Neural progenitor cell (in vitro differentiated cells): ENCODE results near the gene SNX25.

Experiments used
- EZH2 ChIP-seq: fragments of 200-600 bp; sonication (generic); IDR thresholded peaks from 2 replicates; pipeline ENCODE4 v1.6.1; 2017; ENCODE audit warnings: antibody characterized with exemption, mild to moderate bottlenecking, moderate library complexity
- TF ChIP-seq, protein P1 (sequence below): fragments of 200-600 bp; sonication (generic); IDR thresholded peaks from 2 replicates; pipeline ENCODE4 v1.5.1; 2017; ENCODE audit warnings: antibody characterized with exemption, mild to moderate bottlenecking

DNA sequence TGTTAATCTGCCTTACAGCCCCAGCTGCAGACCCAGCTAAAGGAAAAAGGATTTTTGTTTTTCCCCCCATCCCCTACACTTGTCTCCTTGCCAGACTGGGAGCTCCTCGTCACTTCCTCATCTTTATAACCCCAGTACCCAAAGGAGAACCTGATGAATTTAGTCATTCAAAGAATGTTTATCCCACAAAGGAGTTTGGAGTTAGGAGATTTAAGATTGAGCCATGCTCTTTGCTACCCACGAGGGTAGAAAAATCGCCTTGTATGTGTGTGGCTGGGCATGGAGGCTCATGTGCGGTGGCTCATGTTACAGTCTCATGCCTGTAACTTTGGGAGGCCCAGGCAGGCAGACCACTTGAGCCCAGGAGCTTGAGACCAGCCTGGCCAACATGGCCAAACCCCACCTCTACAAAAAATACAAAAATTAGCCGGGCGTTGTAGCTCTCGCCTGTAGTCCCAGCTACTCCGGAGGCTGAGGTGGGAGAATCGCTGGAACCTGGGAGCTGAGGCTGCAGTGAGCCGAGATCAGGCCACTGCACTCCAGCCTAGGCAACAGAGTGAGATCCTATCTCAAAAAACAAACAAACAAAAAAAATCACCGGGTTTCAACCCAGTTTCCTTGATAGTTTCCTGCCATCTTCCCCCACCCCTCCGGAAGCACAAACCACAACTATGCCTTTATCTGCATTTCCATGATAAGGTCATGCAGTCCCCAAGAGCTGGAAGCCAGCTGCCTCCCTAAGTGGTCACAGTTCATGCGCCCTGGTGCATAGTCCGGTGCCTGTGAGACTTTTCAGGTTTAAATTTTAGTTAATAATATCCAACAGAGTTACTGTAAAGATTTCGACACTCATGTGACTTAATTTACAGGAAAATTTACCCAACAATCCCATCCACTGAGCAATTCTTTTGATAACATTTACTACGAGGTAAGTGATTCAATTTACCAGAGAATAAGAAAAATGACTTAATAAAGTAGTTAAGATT, 7.1 kb upstream of the SNX25 start:
- no peak for TF ChIP-seq EZH2
- TF ChIP-seq, protein P1, sequence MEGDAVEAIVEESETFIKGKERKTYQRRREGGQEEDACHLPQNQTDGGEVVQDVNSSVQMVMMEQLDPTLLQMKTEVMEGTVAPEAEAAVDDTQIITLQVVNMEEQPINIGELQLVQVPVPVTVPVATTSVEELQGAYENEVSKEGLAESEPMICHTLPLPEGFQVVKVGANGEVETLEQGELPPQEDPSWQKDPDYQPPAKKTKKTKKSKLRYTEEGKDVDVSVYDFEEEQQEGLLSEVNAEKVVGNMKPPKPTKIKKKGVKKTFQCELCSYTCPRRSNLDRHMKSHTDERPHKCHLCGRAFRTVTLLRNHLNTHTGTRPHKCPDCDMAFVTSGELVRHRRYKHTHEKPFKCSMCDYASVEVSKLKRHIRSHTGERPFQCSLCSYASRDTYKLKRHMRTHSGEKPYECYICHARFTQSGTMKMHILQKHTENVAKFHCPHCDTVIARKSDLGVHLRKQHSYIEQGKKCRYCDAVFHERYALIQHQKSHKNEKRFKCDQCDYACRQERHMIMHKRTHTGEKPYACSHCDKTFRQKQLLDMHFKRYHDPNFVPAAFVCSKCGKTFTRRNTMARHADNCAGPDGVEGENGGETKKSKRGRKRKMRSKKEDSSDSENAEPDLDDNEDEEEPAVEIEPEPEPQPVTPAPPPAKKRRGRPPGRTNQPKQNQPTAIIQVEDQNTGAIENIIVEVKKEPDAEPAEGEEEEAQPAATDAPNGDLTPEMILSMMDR, result no peak
